HepG2 (cell line): ENCODE measurements around the gene C17orf58. TPM values are rescaled to one million over a fixed set of nuclear protein-coding genes. Genes with fewer than 3 reads are reported as not detected.

Experiments used
- AKAP8 ChIP-seq: sonication (generic); formaldehyde crosslinking; IDR thresholded peaks from 2 replicates; pipeline ENCODE4 v1.5.1; 2020; ENCODE audit warnings: mild to moderate bottlenecking, missing genetic modification reagents
- CEBPB ChIP-seq: IDR thresholded peaks from 2 replicates; pipeline ENCODE4 v1.6.1; 2011; ENCODE audit warnings: low read depth, low read length, improper control_type of control experiment, borderline replicate concordance
- FOXK1 ChIP-seq: sonication (generic); formaldehyde crosslinking; IDR thresholded peaks from 2 replicates; pipeline ENCODE4 v1.4.0; 2020; ENCODE audit warnings: low read depth, missing genetic modification reagents, borderline replicate concordance
- IKZF1 ChIP-seq: fragments of 450-650 bp; IDR thresholded peaks from 2 replicates; pipeline ENCODE4 v1.7.1; 2016
- IRF9 ChIP-seq: sonication (generic); formaldehyde crosslinking; IDR thresholded peaks from 2 replicates; pipeline ENCODE4 v1.8.0; 2022; ENCODE audit warnings: missing genetic modification reagents, mild to moderate bottlenecking, borderline replicate concordance
- JUNB ChIP-seq: sonication (generic); formaldehyde crosslinking; IDR thresholded peaks from 2 replicates; pipeline ENCODE4 v1.8.0; 2022; ENCODE audit warnings: missing genetic modification reagents, mild to moderate bottlenecking, borderline replicate concordance
- MLLT10 ChIP-seq: sonication (generic); formaldehyde crosslinking; IDR thresholded peaks from 2 replicates; pipeline ENCODE4 v1.4.0; 2020; ENCODE audit warnings: missing genetic modification reagents
- PLSCR1 ChIP-seq: sonication (generic); formaldehyde crosslinking; IDR thresholded peaks from 2 replicates; pipeline ENCODE4 v1.5.0; 2020; ENCODE audit warnings: missing genetic modification reagents, mild to moderate bottlenecking, borderline replicate concordance
- RAD51 ChIP-seq: fragments of 450-650 bp; IDR thresholded peaks from 2 replicates; pipeline ENCODE4 v1.6.1; 2016; ENCODE audit warnings: borderline replicate concordance
- SMARCE1 ChIP-seq: fragments of 450-650 bp; IDR thresholded peaks from 2 replicates; pipeline ENCODE4 v1.6.1; 2017; ENCODE audit warnings: borderline replicate concordance
- TAF1 ChIP-seq: sonication (generic); formaldehyde crosslinking; IDR thresholded peaks from 2 replicates; pipeline ENCODE4 v1.4.0; 2020; ENCODE audit warnings: missing genetic modification reagents
- TFDP2 ChIP-seq: sonication (generic); formaldehyde crosslinking; IDR thresholded peaks from 2 replicates; pipeline ENCODE4 v1.4.0; 2020; ENCODE audit warnings: missing genetic modification reagents
- ZBTB21 ChIP-seq: sonication (generic); formaldehyde crosslinking; IDR thresholded peaks from 2 replicates; pipeline ENCODE4 v1.4.0; 2020; ENCODE audit warnings: missing genetic modification reagents
- ZBTB42 ChIP-seq: sonication (generic); formaldehyde crosslinking; IDR thresholded peaks from 2 replicates; pipeline ENCODE4 v1.5.0; 2020; ENCODE audit warnings: mild to moderate bottlenecking, missing genetic modification reagents
- ZNF589 ChIP-seq: sonication (generic); formaldehyde crosslinking; conservative IDR thresholded peaks from 2 replicates; pipeline ENCODE4 v1.8.0; 2022; ENCODE audit warnings: mild to moderate bottlenecking, moderate library complexity, missing genetic modification reagents
- ZNF737 ChIP-seq: sonication (generic); formaldehyde crosslinking; IDR thresholded peaks from 2 replicates; pipeline ENCODE4 v1.5.0; 2020; ENCODE audit warnings: missing genetic modification reagents, mild to moderate bottlenecking, borderline replicate concordance
- ZNF790 ChIP-seq: sonication (generic); formaldehyde crosslinking; IDR thresholded peaks from 2 replicates; pipeline ENCODE4 v1.8.0; 2022; ENCODE audit warnings: missing genetic modification reagents, mild to moderate bottlenecking, borderline replicate concordance
- ZSCAN31 ChIP-seq: sonication (generic); formaldehyde crosslinking; IDR thresholded peaks from 2 replicates; pipeline ENCODE4 v1.5.0; 2020; ENCODE audit warnings: low read depth, mild to moderate bottlenecking, missing genetic modification reagents
- polyA plus RNA-seq, 8 experiments: library from polyadenylated mRNA; depleted of rRNA in 3 of 8; stranded (reverse) in 7 of 8; unstranded in 1 of 8; fragments of >200 nt; fragmentation: Illumina TruSeq in 4 of 8; extraction: Trizol in 4 of 8; gene quantifications; 2 replicates each; pipeline versions ENCODE4 v1.2.1 to v1.2.3, GENCODE V29; 2011 to 2016; ENCODE audit warnings: low read depth in 4 of 8, missing spikeins in 1 of 8, mixed read lengths in 1 of 8; ENCODE audit not compliant: insufficient read depth in 1 of 8
- total RNA-seq, 5 experiments: library from RNA; depleted of rRNA; stranded (reverse); fragments of >200 nt; fragmentation: Illumina TruSeq; extraction: Trizol; gene quantifications; 2 replicates each; pipeline ENCODE4 v1.2.3, GENCODE V29; 2016; ENCODE audit warnings: low read depth in 1 of 5
- TF ChIP-seq, protein P1 (sequence below): IDR thresholded peaks from 2 replicates; pipeline ENCODE4 v1.6.1; 2018; ENCODE audit warnings: missing genetic modification reagents, mild to moderate bottlenecking, missing compliant biosample characterization
- TF ChIP-seq, protein P2 (sequence below): sonication (generic); formaldehyde crosslinking; IDR thresholded peaks from 2 replicates; pipeline ENCODE4 v1.9.0; 2021; ENCODE audit warnings: missing genetic modification reagents, mild to moderate bottlenecking, borderline replicate concordance
- TF ChIP-seq, protein P3 (sequence below): sonication (generic); formaldehyde crosslinking; IDR thresholded peaks from 2 replicates; pipeline ENCODE4 v1.8.1; 2023; ENCODE audit warnings: mild to moderate bottlenecking, missing genetic modification reagents

C17orf58 gene
- total and polyA plus RNA-seq, 2 of the 13 experiments (the other 11 are each of a cell fraction or from before 2014, with no cell fraction given), result 15.6 to 15.8 TPM

DNA sequence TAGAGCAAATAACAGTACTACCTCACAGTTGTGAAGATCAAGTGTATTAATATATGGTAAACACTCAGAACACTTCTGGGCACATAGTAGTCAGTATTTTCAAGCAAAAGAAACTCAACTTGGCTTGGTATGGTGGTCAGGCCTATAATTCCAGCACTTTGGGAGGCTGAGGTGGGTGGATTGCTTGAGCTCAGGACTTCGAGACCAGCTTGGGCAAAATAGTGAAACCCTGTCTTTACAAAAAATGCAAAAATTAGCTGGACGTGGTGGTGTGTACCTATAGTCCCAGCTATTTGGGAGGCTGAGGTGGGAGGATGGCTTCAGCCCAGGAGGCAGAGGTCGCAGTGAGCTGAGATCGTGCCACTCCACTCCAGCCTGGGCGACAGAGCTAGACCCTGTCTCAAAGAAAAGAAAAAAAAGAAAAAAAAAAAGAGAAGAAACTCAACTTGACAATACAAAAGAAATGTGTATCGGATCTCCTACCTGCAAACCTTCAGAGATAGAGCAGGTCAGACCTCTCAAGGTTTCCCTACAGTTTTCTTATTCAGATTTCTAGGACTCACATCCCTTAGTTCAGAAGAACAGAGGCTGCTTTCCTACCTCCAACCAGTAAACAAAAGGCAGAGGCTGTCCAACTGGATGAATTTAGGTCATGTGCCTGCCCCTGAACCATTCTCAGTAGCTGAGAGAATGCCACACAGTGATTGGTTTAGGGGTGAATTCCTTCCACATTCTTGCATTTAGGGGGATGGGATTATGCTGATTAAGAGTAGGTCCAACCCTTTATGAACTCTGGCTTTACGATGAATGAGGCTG, 37.6 kb upstream of the C17orf58 start (continued):
- TF ChIP-seq TFDP2 (CRISPR knock-in tag) (no peak), ZBTB42 (CRISPR knock-in tag) (no peak), ZSCAN31 (no peak), ZNF790 (no peak), JUNB (CRISPR knock-in tag) (no peak), IKZF1 (no peak), MLLT10 (CRISPR knock-in tag) (no peak), RAD51 (peak; percentile 47; the same call in 1 of the 2 replicates), AKAP8 (no peak), CEBPB (no peak), ZBTB21 (no peak), TAF1 (CRISPR knock-in tag) (peak; percentile 22; the same call in 1 of the 2 replicates), SMARCE1 (no peak), FOXK1 (CRISPR knock-in tag) (no peak), IRF9 (no peak), ZNF737 (no peak), PLSCR1 (no peak), ZNF589 (CRISPR knock-in tag) (no peak)
- TF ChIP-seq, protein P1, sequence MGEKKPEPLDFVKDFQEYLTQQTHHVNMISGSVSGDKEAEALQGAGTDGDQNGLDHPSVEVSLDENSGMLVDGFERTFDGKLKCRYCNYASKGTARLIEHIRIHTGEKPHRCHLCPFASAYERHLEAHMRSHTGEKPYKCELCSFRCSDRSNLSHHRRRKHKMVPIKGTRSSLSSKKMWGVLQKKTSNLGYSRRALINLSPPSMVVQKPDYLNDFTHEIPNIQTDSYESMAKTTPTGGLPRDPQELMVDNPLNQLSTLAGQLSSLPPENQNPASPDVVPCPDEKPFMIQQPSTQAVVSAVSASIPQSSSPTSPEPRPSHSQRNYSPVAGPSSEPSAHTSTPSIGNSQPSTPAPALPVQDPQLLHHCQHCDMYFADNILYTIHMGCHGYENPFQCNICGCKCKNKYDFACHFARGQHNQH (CRISPR knock-in tag), result no peak
- TF ChIP-seq, protein P2, sequence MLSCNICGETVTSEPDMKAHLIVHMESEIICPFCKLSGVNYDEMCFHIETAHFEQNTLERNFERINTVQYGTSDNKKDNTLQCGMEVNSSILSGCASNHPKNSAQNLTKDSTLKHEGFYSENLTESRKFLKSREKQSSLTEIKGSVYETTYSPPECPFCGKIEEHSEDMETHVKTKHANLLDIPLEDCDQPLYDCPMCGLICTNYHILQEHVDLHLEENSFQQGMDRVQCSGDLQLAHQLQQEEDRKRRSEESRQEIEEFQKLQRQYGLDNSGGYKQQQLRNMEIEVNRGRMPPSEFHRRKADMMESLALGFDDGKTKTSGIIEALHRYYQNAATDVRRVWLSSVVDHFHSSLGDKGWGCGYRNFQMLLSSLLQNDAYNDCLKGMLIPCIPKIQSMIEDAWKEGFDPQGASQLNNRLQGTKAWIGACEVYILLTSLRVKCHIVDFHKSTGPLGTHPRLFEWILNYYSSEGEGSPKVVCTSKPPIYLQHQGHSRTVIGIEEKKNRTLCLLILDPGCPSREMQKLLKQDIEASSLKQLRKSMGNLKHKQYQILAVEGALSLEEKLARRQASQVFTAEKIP (CRISPR knock-in tag), result no peak
- TF ChIP-seq, protein P3, sequence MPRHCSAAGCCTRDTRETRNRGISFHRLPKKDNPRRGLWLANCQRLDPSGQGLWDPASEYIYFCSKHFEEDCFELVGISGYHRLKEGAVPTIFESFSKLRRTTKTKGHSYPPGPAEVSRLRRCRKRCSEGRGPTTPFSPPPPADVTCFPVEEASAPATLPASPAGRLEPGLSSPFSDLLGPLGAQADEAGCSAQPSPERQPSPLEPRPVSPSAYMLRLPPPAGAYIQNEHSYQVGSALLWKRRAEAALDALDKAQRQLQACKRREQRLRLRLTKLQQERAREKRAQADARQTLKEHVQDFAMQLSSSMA, result no peak
